Spinal cord (tissue), 10 donors: ENCODE measurements around the gene C9orf152. TPM values are rescaled to one million over a fixed set of nuclear protein-coding genes. Genes with fewer than 3 reads are reported as not detected.

Experiments used
- DNase-seq, 6 donors: peaks; one replicate each; pipeline versions ENCODE4 v3.0.0 to v3.0.0-alpha.2; 2013 to 2015; ENCODE audit warnings: low spot score in 6 of 6, low read depth in 4 of 6
- H3K27ac ChIP-seq: one replicate; pipeline ENCODE4 v1.5.1; 2013; ENCODE audit warnings: low read depth, low read length, control low read depth
- H3K27me3 ChIP-seq: one replicate; pipeline ENCODE4 v1.6.1; 2013; ENCODE audit warnings: low read length; ENCODE audit not compliant: control insufficient read depth, insufficient read depth
- H3K36me3 ChIP-seq: one replicate; pipeline ENCODE4 v1.6.1; 2013; ENCODE audit warnings: low read length; ENCODE audit not compliant: control insufficient read depth, insufficient read depth
- H3K4me1 ChIP-seq: one replicate; pipeline ENCODE4 v1.6.1; 2013; ENCODE audit warnings: low read length; ENCODE audit not compliant: control insufficient read depth, insufficient read depth
- H3K4me3 ChIP-seq: one replicate; pipeline ENCODE4 v1.5.1; 2013; ENCODE audit warnings: low read depth, low read length, control low read depth
- H3K9me3 ChIP-seq: one replicate; pipeline ENCODE4 v1.6.1; 2013; ENCODE audit warnings: low read length; ENCODE audit not compliant: control insufficient read depth, insufficient read depth
- WGBS: methylation state at CpG from one replicate; pipeline ENCODE4 v1.1.5; 2013; ENCODE audit warnings: missing lambda C conversion rate; ENCODE audit not compliant: insufficient coverage; 5-methylcytosine and 5-hydroxymethylcytosine counted together
- polyA plus RNA-seq, 2 donors: library from polyadenylated mRNA; unstranded; fragments of 120-200 nt; gene quantifications; one replicate each; pipeline ENCODE4 v1.2.1, GENCODE V29; 2013; ENCODE audit not compliant: insufficient read length in 2 of 2
- total RNA-seq, 2 donors: library from RNA; depleted of rRNA in 1 of 2; stranded (reverse); fragments of 120-200 nt in 1 of 2; fragments of >200 nt in 1 of 2; gene quantifications; one replicate each; pipeline versions ENCODE4 v1.2.3 to v1.2.4, GENCODE V29; 2013 to 2014
- donor health status: healthy.

The C9orf152 gene
- total and polyA plus RNA-seq, 4 donors, result 0.08 TPM; not detected in 3

DNA sequence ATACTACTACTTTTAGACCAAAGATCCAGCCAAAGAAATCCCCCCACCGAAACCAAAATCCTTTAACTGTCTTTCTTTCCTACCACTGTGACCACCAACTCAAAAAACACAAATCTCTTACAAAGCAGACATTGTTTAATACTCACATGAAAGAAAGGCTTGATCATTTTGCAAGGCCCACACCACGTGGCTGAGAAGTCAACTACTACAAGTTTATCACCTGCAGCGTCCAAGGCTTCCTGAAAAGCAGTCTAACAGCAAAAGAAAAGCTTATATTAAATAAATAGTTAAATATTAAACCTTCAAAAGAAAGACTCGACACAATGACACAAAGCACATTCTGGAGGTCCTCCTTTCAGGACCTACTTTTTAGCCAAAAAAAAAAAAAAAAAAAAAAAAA is 43.3 kb upstream of the C9orf152 start:
- H3K27me3 ChIP-seq, result no peaks in the 10 kb centered on the region
- 29% methylated on average over 1 of the region's 4 CpGs for WGBS
- H3K4me3 ChIP-seq, result no peak overlapping the region
- no peak for DNase-seq
- H3K36me3 ChIP-seq, result peaks cover 9% of the 10 kb centered on the region
- no peaks in the 10 kb centered on the region for H3K9me3 ChIP-seq
- no peak overlapping the region for H3K27ac ChIP-seq
- peaks cover 14% of the 10 kb centered on the region for H3K4me1 ChIP-seq

DNA sequence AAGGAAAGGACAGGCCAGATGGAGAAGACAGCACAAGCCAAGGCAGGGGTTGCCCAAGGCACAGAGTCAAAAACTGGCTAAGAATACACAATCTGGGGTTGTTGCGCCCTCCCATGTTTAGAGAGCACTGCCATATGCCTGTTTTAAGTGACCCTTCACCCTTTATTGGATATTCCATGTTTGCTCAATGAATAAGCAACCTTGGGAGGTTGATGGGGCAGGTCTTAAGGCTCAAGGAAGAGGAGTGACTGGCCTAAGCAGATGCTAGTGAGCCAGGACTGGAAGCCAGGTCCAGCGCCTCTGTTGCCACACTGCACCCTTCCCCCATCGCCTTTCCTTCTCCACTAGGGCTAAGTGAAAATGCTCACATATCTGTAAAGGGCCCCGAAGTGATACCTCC is 41.6 kb upstream of the C9orf152 start:
- WGBS, result 100% methylated on average over 3 of the region's 4 CpGs
- DNase-seq, result no peak
- Histone ChIP-seq H3K36me3 (peaks cover 12% of the 10 kb centered on the region), H3K9me3 (no peaks in the 10 kb centered on the region), H3K27me3 (no peaks in the 10 kb centered on the region), H3K27ac (no peak overlapping the region), H3K4me3 (no peak overlapping the region), H3K4me1 (peaks cover 4% of the 10 kb centered on the region)

DNA sequence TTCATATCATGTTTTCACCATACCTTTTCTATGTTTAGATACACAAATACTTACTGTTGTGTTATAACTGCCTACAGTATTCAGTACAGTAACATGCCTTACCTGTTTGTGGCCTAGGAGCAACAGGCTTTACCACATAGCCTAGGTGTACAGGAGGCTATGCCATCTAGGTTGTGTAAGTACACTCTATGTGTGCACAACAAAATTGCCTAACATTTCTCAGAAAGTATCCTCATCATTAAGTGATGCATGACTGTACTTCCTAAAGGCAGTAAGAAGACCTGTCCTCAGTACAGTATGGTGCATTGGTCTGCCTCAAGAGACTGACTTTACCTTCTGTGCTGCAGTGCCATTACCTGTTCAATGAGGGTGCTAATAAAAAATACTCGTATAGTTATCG is 40.4 kb upstream of the C9orf152 start:
- H3K27ac ChIP-seq, result no peak overlapping the region
- H3K4me3 ChIP-seq, result no peak overlapping the region
- WGBS, result 50% methylated on average over 2 of the region's 2 CpGs
- no peaks in the 10 kb centered on the region for H3K27me3 ChIP-seq
- no peak for DNase-seq
- no peaks in the 10 kb centered on the region for H3K9me3 ChIP-seq
- peaks cover 12% of the 10 kb centered on the region for H3K36me3 ChIP-seq
- H3K4me1 ChIP-seq, result no peaks in the 10 kb centered on the region

DNA sequence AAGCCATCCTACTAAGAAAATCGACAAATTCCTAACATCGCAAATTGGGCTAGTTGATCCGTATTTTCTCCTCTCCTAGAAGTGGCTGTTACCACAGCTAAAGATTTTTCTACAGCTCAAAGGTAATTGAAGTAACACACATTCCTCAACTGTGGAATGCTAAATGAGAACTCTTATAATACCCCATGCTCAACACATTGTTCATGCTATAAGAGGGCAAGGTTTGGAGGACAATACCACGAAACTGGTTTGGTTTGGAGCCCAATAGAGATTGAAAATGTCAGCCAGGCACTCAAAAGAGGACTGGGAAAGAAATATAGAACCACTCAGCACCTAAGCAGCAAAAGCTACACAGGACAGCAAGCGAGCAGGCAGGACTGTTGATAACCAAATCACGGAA is 38.3 kb upstream of the C9orf152 start:
- no peak for DNase-seq
- no peak overlapping the region for H3K4me3 ChIP-seq
- H3K27ac ChIP-seq, result no peak overlapping the region
- H3K9me3 ChIP-seq, result no peaks in the 10 kb centered on the region
- 83% methylated on average over 1 of the region's 6 CpGs for WGBS
- no peaks in the 10 kb centered on the region for H3K4me1 ChIP-seq
- peaks cover 14% of the 10 kb centered on the region for H3K36me3 ChIP-seq
- H3K27me3 ChIP-seq, result no peaks in the 10 kb centered on the region

DNA sequence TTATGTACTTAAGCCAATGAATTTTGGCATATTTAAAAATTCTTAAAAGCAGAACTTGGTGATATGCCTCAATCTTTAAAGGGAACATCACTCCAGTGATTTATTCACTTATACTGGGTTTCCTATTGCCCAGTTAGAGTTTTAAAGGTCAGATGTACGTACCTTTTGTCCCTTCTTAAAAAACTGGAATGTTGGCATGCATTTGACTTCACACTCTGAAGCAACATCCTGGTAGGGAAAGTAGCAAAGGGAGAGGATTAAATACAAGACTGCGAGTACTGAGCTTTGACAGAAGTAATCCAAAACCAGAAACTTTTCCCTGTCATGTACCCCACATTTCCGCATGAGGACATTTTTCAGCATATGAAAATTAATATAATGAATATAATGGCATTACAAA is 36.7 kb upstream of the C9orf152 start:
- Histone ChIP-seq H3K4me1 (no peaks in the 10 kb centered on the region), H3K4me3 (no peak overlapping the region), H3K9me3 (no peaks in the 10 kb centered on the region), H3K27me3 (no peaks in the 10 kb centered on the region), H3K36me3 (peaks cover 11% of the 10 kb centered on the region), H3K27ac (no peak overlapping the region)
- DNase-seq, result no peak
- no CpG with 5 or more reads among the region's 3 CpGs for WGBS

DNA sequence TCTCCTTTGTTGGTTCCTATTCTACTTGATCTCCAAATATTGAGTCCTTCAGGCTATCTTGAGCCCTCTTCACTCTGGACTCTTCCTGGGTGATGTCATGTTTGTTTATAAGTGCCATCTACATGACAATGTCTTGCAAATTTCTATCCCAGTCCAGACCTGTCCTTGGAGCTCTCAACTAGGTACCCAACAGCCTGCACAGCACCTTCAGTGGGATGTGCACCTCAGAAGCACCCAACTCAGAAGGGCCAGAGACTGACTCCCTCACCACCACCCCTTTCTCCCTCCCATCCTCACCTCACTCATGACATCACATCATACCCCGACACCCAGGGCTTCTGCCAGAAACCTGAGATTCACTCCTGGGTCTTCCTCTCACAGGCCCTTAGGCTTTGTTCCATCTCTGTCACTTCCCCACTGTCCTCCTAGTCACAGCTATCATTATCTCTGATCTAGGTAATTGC is 33.9 kb upstream of the C9orf152 start:
- H3K27ac ChIP-seq, result no peak overlapping the region
- no peaks in the 10 kb centered on the region for H3K27me3 ChIP-seq
- H3K4me1 ChIP-seq, result no peaks in the 10 kb centered on the region
- peaks cover 6% of the 10 kb centered on the region for H3K36me3 ChIP-seq
- WGBS, result 100% methylated on average over 1 of the region's 1 CpG
- no peak overlapping the region for H3K4me3 ChIP-seq
- H3K9me3 ChIP-seq, result no peaks in the 10 kb centered on the region
- DNase-seq, result no peak

DNA sequence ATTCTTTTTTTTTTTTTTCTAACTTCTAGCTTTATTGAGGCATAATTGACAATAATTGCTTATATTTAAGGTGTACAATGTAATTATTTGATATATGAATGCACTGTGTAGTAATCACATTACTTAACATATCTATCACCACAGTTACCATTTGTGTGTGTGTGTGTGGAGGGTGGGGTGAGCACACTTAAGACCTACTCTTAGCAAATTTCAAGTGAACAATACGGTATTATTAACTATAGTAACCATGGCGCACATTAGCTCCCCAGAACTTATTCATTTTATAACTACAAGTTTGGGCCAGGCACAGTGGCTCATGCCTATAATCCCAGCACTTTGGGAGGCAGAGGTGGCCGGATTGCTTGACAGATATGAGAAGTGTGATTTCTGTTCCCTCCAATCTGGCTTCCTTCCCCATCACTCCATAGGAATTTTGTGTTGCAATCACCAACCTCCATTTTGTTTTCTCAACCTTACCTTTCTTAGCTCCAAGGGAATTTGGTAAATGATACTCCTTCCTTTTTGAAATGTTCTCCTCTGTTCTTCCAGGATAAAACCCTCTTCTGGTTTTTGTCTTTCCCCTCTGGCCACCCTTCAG is 33.4 kb upstream of the C9orf152 start:
- Histone ChIP-seq H3K36me3 (peaks cover 5% of the 10 kb centered on the region), H3K27ac (no peak overlapping the region), H3K4me3 (no peak overlapping the region), H3K27me3 (no peaks in the 10 kb centered on the region), H3K4me1 (no peaks in the 10 kb centered on the region), H3K9me3 (no peaks in the 10 kb centered on the region)
- DNase-seq, result no peak
- WGBS, result no CpG with 5 or more reads among the region's 3 CpGs

DNA sequence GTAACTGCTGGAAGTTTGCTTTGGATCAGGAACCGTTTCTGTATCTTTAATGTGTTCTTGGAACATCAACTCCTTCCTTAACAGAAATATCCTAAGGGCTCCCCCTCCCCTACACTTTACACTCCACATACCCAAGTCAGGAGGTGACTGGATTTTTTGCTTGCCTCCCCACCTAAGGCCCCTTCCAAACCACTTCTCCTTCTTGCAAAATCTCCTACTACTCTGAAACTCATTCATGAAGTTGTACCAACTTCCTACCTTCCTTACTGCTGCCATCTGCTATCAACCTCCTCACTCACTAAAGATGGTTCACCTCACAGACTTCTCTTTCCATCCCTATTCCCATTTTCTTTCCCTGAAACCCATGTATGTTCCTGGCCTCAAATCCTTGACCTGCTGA is 32.2 kb upstream of the C9orf152 start:
- Histone ChIP-seq H3K27ac (no peak overlapping the region), H3K9me3 (no peaks in the 10 kb centered on the region), H3K4me1 (no peaks in the 10 kb centered on the region), H3K27me3 (no peaks in the 10 kb centered on the region), H3K4me3 (no peak overlapping the region), H3K36me3 (peaks cover 2% of the 10 kb centered on the region)
- DNase-seq, result no peak
- 56% methylated on average over 1 of the region's 1 CpG for WGBS

DNA sequence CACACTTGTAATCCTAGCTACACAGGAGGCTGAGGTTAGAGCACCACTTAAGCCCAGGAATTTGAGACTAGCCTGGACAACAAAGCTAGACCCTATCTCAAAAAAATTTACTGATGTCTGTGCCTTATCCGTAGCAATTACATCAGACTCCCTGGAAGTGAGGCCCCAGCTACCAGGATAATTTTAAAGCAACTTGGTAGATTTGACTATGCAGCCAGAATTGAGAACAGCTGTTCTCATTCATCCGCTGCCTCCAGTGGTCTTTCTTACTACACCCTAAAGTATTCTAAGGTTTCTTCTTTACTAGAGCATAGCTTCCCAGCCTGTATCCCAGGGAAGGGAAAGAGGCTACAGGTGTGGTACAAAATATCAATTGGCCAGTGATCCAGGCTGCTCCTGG is 20.4 kb upstream of the C9orf152 start:
- H3K9me3 ChIP-seq, result no peaks in the 10 kb centered on the region
- H3K36me3 ChIP-seq, result no peaks in the 10 kb centered on the region
- no peaks in the 10 kb centered on the region for H3K4me1 ChIP-seq
- H3K27me3 ChIP-seq, result no peaks in the 10 kb centered on the region
- H3K27ac ChIP-seq, result no peak overlapping the region
- DNase-seq, result no peak
- no peak overlapping the region for H3K4me3 ChIP-seq
- WGBS, result 100% methylated on average over 2 of the region's 2 CpGs

DNA sequence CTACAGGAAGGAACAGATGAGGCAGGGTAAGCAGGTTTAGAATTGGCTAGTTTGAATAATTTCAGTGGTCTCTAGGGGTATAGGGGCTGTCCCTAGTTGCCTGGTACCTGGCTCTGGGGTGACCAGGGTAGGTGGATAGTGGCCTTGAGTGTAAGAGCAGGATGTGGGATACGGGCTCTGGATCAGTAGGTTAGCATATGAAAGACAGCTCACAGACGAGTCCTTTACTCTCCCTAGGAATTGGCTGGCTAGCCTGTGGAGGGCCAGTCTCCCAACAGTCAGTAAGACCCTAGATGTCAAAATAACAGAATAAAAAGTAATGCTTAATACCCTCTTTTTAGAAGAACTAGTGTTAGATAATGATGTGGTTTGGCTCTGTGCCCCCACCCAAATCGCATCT is 16.6 kb upstream of the C9orf152 start:
- no CpG with 5 or more reads among the region's 3 CpGs for WGBS
- no peaks in the 10 kb centered on the region for H3K9me3 ChIP-seq
- H3K27ac ChIP-seq, result no peak overlapping the region
- no peak overlapping the region for H3K4me3 ChIP-seq
- no peaks in the 10 kb centered on the region for H3K36me3 ChIP-seq
- H3K4me1 ChIP-seq, result no peaks in the 10 kb centered on the region
- no peak for DNase-seq
- no peaks in the 10 kb centered on the region for H3K27me3 ChIP-seq
